SK-N-SH treated with all-trans-retinoic acid at 6 μM for 48 hours (cell line): ENCODE results near the gene SLC38A4.

ENCODE experiments used
- ATAC-seq: fragments of 200-7000 bp; cut with Tn5 transposase; 3 replicates; pipeline ENCODE4 v1.9.1; 2020; ENCODE audit warnings: mild to moderate bottlenecking, moderate library complexity
- ARNTL ChIP-seq: fragments of 450-650 bp; formaldehyde crosslinking; IDR thresholded peaks from 2 replicates; pipeline ENCODE4 v1.5.0; 2020; ENCODE audit warnings: low read depth, mild to moderate bottlenecking, moderate library complexity, borderline replicate concordance
- BACH2 ChIP-seq: fragments of 250-450 bp; sonication (Bioruptor Pico); IDR thresholded peaks from 2 replicates; pipeline ENCODE4 v1.9.0; 2021; ENCODE audit warnings: mild to moderate bottlenecking, borderline replicate concordance
- CSDC2 ChIP-seq: fragments of 250-450 bp; sonication (Bioruptor Pico); IDR thresholded peaks from 2 replicates; pipeline ENCODE4 v1.5.0; 2020; ENCODE audit warnings: mild to moderate bottlenecking, moderate library complexity
- ESRRG ChIP-seq: fragments of 250-450 bp; sonication (Bioruptor Pico); IDR thresholded peaks from 2 replicates; pipeline ENCODE4 v1.6.1; 2021; ENCODE audit warnings: mild to moderate bottlenecking
- GLIS3 ChIP-seq: fragments of 250-450 bp; sonication (Bioruptor Pico); IDR thresholded peaks from 2 replicates; pipeline ENCODE4 v1.5.0; 2020; ENCODE audit warnings: mild to moderate bottlenecking, moderate library complexity
- ISL1 ChIP-seq: fragments of 250-450 bp; sonication (Bioruptor Pico); IDR thresholded peaks from 2 replicates; pipeline ENCODE4 v2.1.2; 2022; ENCODE audit warnings: mild to moderate bottlenecking, moderate library complexity
- OSR1 ChIP-seq: fragments of 250-450 bp; sonication (Bioruptor Pico); IDR thresholded peaks from 2 replicates; pipeline ENCODE4 v1.8.0; 2022; ENCODE audit warnings: moderate library complexity, mild to moderate bottlenecking, inconsistent platforms
- PPARA ChIP-seq: fragments of 250-450 bp; sonication (Bioruptor Pico); IDR thresholded peaks from 2 replicates; pipeline ENCODE4 v1.5.0; 2020; ENCODE audit warnings: mild to moderate bottlenecking, borderline replicate concordance
- RARB ChIP-seq: fragments of 250-450 bp; sonication (Bioruptor Pico); IDR thresholded peaks from 2 replicates; pipeline ENCODE4 v1.8.0; 2021; ENCODE audit warnings: mild to moderate bottlenecking, moderate library complexity
- SNAI2 ChIP-seq: fragments of 250-450 bp; sonication (Bioruptor Pico); IDR thresholded peaks from 2 replicates; pipeline ENCODE4 v1.5.0; 2020; ENCODE audit warnings: mild to moderate bottlenecking, moderate library complexity
- TCF4 ChIP-seq: fragments of 250-450 bp; sonication (Bioruptor Pico); IDR thresholded peaks from 2 replicates; pipeline ENCODE4 v1.8.0; 2021; ENCODE audit warnings: mild to moderate bottlenecking, moderate library complexity, borderline replicate concordance
- TOX ChIP-seq: fragments of 250-450 bp; sonication (Bioruptor Pico); IDR thresholded peaks from 2 replicates; pipeline ENCODE4 v1.8.0; 2021; ENCODE audit warnings: mild to moderate bottlenecking, moderate library complexity, borderline replicate concordance
- TSHZ2 ChIP-seq: fragments of 250-450 bp; sonication (Bioruptor Pico); IDR thresholded peaks from 2 replicates; pipeline ENCODE4 v1.5.0; 2020; ENCODE audit warnings: mild to moderate bottlenecking, moderate library complexity
- ZC3H10 ChIP-seq: fragments of 250-450 bp; sonication (Bioruptor Pico); IDR thresholded peaks from 2 replicates; pipeline ENCODE4 v1.5.1; 2021; ENCODE audit warnings: mild to moderate bottlenecking, moderate library complexity
- ZFP3 ChIP-seq: fragments of 250-450 bp; sonication (Bioruptor Pico); IDR thresholded peaks from 2 replicates; pipeline ENCODE4 v1.5.0; 2020; ENCODE audit warnings: mild to moderate bottlenecking, moderate library complexity
- ZFP30 ChIP-seq: fragments of 450-650 bp; formaldehyde crosslinking; IDR thresholded peaks from 2 replicates; pipeline ENCODE4 v1.5.0; 2022; ENCODE audit warnings: mild to moderate bottlenecking, moderate library complexity
- ZNF565 ChIP-seq: fragments of 450-650 bp; formaldehyde crosslinking; conservative IDR thresholded peaks from 2 replicates; pipeline ENCODE4 v1.5.0; 2020; ENCODE audit warnings: low read depth, mild to moderate bottlenecking, moderate library complexity
- TF ChIP-seq, protein P1 (sequence below): fragments of 250-450 bp; sonication (Bioruptor Pico); IDR thresholded peaks from 2 replicates; pipeline ENCODE4 v1.5.1; 2020; ENCODE audit warnings: low read depth, mild to moderate bottlenecking, moderate library complexity
- TF ChIP-seq, protein P2 (sequence below): fragments of 250-450 bp; sonication (Bioruptor Pico); IDR thresholded peaks from 2 replicates; pipeline ENCODE4 v1.5.1; 2021; ENCODE audit warnings: mild to moderate bottlenecking, moderate library complexity
- TF ChIP-seq, protein P3 (sequence below): fragments of 250-450 bp; sonication (Bioruptor Pico); IDR thresholded peaks from 2 replicates; pipeline ENCODE4 v1.8.0; 2021; ENCODE audit warnings: low read depth, mild to moderate bottlenecking, moderate library complexity, borderline replicate concordance
- TF ChIP-seq, protein P4 (sequence below): fragments of 250-450 bp; sonication (Bioruptor Pico); IDR thresholded peaks from 2 replicates; pipeline ENCODE4 v1.8.0; 2020; ENCODE audit warnings: mild to moderate bottlenecking, moderate library complexity, borderline replicate concordance

The SLC38A4 gene

GRCh38 chr12:46754550-46754949 lies 71.2 kb downstream of the SLC38A4 start:
- TF ChIP-seq, protein P1, sequence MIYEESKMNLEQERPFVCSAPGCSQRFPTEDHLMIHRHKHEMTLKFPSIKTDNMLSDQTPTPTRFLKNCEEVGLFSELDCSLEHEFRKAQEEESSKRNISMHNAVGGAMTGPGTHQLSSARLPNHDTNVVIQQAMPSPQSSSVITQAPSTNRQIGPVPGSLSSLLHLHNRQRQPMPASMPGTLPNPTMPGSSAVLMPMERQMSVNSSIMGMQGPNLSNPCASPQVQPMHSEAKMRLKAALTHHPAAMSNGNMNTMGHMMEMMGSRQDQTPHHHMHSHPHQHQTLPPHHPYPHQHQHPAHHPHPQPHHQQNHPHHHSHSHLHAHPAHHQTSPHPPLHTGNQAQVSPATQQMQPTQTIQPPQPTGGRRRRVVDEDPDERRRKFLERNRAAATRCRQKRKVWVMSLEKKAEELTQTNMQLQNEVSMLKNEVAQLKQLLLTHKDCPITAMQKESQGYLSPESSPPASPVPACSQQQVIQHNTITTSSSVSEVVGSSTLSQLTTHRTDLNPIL (CRISPR knock-in tag) = no peak
- no peak for TF ChIP-seq PPARA (CRISPR knock-in tag)
- TF ChIP-seq RARB (CRISPR knock-in tag) = no peak
- no peak for TF ChIP-seq ZFP30 (CRISPR knock-in tag)
- no peak for TF ChIP-seq BACH2 (CRISPR knock-in tag)
- TF ChIP-seq ARNTL (CRISPR knock-in tag) = no peak
- TF ChIP-seq, protein P2, sequence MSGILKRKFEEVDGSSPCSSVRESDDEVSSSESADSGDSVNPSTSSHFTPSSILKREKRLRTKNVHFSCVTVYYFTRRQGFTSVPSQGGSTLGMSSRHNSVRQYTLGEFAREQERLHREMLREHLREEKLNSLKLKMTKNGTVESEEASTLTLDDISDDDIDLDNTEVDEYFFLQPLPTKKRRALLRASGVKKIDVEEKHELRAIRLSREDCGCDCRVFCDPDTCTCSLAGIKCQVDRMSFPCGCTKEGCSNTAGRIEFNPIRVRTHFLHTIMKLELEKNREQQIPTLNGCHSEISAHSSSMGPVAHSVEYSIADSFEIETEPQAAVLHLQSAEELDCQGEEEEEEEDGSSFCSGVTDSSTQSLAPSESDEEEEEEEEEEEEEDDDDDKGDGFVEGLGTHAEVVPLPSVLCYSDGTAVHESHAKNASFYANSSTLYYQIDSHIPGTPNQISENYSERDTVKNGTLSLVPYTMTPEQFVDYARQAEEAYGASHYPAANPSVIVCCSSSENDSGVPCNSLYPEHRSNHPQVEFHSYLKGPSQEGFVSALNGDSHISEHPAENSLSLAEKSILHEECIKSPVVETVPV (CRISPR knock-in tag) = no peak
- TF ChIP-seq TOX (CRISPR knock-in tag) = no peak
- TF ChIP-seq ZFP3 (CRISPR knock-in tag) = no peak
- TF ChIP-seq, protein P3, sequence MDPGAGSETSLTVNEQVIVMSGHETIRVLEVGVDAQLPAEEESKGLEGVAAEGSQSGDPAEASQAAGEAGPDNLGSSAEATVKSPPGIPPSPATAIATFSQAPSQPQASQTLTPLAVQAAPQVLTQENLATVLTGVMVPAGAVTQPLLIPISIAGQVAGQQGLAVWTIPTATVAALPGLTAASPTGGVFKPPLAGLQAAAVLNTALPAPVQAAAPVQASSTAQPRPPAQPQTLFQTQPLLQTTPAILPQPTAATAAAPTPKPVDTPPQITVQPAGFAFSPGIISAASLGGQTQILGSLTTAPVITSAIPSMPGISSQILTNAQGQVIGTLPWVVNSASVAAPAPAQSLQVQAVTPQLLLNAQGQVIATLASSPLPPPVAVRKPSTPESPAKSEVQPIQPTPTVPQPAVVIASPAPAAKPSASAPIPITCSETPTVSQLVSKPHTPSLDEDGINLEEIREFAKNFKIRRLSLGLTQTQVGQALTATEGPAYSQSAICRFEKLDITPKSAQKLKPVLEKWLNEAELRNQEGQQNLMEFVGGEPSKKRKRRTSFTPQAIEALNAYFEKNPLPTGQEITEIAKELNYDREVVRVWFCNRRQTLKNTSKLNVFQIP (CRISPR knock-in tag) = no peak
- TF ChIP-seq GLIS3 (CRISPR knock-in tag) = no peak
- TF ChIP-seq OSR1 (CRISPR knock-in tag) = no peak
- no peak for TF ChIP-seq TSHZ2
- no peak for TF ChIP-seq ISL1 (CRISPR knock-in tag)
- no peak for TF ChIP-seq TCF4 (CRISPR knock-in tag)
- TF ChIP-seq, protein P4, sequence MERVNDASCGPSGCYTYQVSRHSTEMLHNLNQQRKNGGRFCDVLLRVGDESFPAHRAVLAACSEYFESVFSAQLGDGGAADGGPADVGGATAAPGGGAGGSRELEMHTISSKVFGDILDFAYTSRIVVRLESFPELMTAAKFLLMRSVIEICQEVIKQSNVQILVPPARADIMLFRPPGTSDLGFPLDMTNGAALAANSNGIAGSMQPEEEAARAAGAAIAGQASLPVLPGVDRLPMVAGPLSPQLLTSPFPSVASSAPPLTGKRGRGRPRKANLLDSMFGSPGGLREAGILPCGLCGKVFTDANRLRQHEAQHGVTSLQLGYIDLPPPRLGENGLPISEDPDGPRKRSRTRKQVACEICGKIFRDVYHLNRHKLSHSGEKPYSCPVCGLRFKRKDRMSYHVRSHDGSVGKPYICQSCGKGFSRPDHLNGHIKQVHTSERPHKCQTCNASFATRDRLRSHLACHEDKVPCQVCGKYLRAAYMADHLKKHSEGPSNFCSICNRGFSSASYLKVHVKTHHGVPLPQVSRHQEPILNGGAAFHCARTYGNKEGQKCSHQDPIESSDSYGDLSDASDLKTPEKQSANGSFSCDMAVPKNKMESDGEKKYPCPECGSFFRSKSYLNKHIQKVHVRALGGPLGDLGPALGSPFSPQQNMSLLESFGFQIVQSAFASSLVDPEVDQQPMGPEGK (CRISPR knock-in tag) = no peak
- no peak for TF ChIP-seq ESRRG
- no peak for TF ChIP-seq ZC3H10
- no peak for TF ChIP-seq ZNF565 (CRISPR knock-in tag)
- ATAC-seq = no peak

- no peak for ATAC-seq
- TF ChIP-seq SNAI2 (no peak), CSDC2 (CRISPR knock-in tag) (no peak), BACH2 (CRISPR knock-in tag) (no peak), ZFP30 (CRISPR knock-in tag) (no peak)
- TF ChIP-seq, protein P4 (CRISPR knock-in tag) = no peak
Measured at GRCh38 chr12:46752396-46752795, 73.4 kb downstream of the SLC38A4 start.
